A673 (cell line): ENCODE results near the gene MB21D2. TPM values are rescaled to one million over a fixed set of nuclear protein-coding genes. Genes with fewer than 3 reads are reported as not detected.

ENCODE experiments used
- BruUV-seq: library from RNA; stranded (reverse); fragments of 400-500 nt; replicated peaks from 2 replicates; lab custom pipeline; 2021; lab: Mats Ljungman, UMichigan
- CTCF ChIA-PET: fragments of 300-600 bp; sonication (Branson Sonifier 250); formaldehyde crosslinking; loops from one replicate; lab custom pipeline; 2022; ENCODE audit warnings: antibody characterized with exemption; lab: Charles Lee
- POLR2A ChIA-PET: fragments of 300-600 bp; sonication (Branson Sonifier 250); formaldehyde crosslinking; loops from one replicate; lab custom pipeline; 2022; ENCODE audit warnings: antibody characterized with exemption; ENCODE audit not compliant: low non-redundant PET; lab: Charles Lee
- DNase-seq: peaks from one replicate; pipeline ENCODE4 v3.0.0-alpha.2; 2015; ENCODE audit warnings: low spot score
- H3K27ac ChIP-seq: fragments of 200-600 bp; sonication (generic); 2 replicates; pipeline ENCODE4 v1.5.1; 2016; ENCODE audit warnings: mixed run types, low read depth, mild to moderate bottlenecking, mixed read lengths, antibody characterized with exemption, low read length; ENCODE audit not compliant: poor library complexity, severe bottlenecking
- H3K27me3 ChIP-seq: fragments of 200-600 bp; sonication (generic); replicated peaks from 2 replicates; pipeline ENCODE4 v1.6.1; 2017; ENCODE audit warnings: mixed run types, low read depth, mild to moderate bottlenecking, mixed read lengths, antibody characterized with exemption, low read length; ENCODE audit not compliant: insufficient read depth, poor library complexity
- H3K36me3 ChIP-seq: fragments of 200-600 bp; sonication (generic); 2 replicates; pipeline ENCODE4 v1.6.1; 2016; ENCODE audit warnings: mixed run types, mild to moderate bottlenecking, mixed read lengths, antibody characterized with exemption, low read length; ENCODE audit not compliant: insufficient read depth, poor library complexity, severe bottlenecking
- H3K4me1 ChIP-seq: fragments of 200-600 bp; sonication (generic); 2 replicates; pipeline ENCODE4 v1.6.1; 2017; ENCODE audit warnings: mixed run types, mild to moderate bottlenecking, mixed read lengths, antibody characterized with exemption, low read length; ENCODE audit not compliant: insufficient read depth, poor library complexity, severe bottlenecking
- H3K4me3 ChIP-seq: fragments of 200-600 bp; sonication (generic); 2 replicates; pipeline ENCODE4 v1.5.1; 2016; ENCODE audit warnings: low read depth, mixed run types, mild to moderate bottlenecking, mixed read lengths, low read length; ENCODE audit not compliant: poor library complexity, severe bottlenecking
- H3K9me3 ChIP-seq: fragments of 200-600 bp; sonication (generic); 2 replicates; pipeline ENCODE4 v1.6.1; 2016; ENCODE audit warnings: mixed run types, low read depth, mild to moderate bottlenecking, mixed read lengths, antibody characterized with exemption, low read length; ENCODE audit not compliant: poor library complexity, severe bottlenecking
- CTCF ChIP-seq: fragments of 300-800, 200-600 bp; sonication (generic); conservative IDR thresholded peaks from 2 replicates; pipeline ENCODE4 v1.5.1; 2017; ENCODE audit warnings: low read depth, mild to moderate bottlenecking, antibody characterized with exemption, low read length, moderate library complexity, mixed read lengths
- EZH2 ChIP-seq: fragments of 200-600 bp; sonication (generic); IDR thresholded peaks from 2 replicates; pipeline ENCODE4 v1.6.1; 2017; ENCODE audit warnings: borderline replicate concordance, low read depth, mild to moderate bottlenecking, mixed read lengths, antibody characterized with exemption, low read length; ENCODE audit not compliant: poor library complexity, severe bottlenecking
- intact Hi-C: fragments of 100-400 bp; cut with micrococcal nuclease; formaldehyde crosslinking; loops from one replicate; pipeline ENCODE4 v1.10.0; 2022; ENCODE audit not compliant: unreplicated experiment
- total RNA-seq: library from RNA; stranded (reverse); gene quantifications from 2 replicates; pipeline ENCODE4 v1.2.3, GENCODE V29; 2021

Gene MB21D2
- total RNA-seq, 1 experiment from 2014 or later: 8.1 TPM

DNA sequence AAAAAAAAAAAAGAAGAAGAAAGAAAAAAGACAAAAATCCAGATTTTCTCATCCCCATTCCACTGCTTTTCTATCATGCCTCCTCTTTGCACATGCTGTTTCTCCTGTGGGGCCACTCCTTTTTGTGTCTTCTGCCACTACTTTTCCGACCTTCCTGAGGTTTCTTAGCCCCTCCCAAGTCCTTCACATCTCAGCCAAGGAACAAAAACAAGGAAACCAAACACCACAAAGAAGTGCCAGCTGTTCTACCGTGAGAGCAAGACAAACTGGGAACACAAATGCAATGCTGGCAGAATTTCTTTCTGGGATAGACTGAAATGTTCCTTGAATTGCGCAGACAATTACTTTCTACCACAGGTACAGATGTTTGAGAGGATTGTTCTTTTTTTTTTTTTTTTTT, 83.2 kb downstream of the MB21D2 start:
- Histone ChIP-seq H3K4me1 (peaks cover 35% of the 10 kb centered on the region), H3K27me3 (no peaks in the 10 kb centered on the region), H3K36me3 (no peaks in the 10 kb centered on the region), H3K27ac (no peak overlapping the region), H3K9me3 (no peaks in the 10 kb centered on the region), H3K4me3 (no peak overlapping the region)
- CTCF ChIA-PET: no interaction called here
- POLR2A ChIA-PET: no interaction called here
- no TSS peak for BruUV-seq
- intact Hi-C loops: no loop called here
- DNase-seq: no peak
- TF ChIP-seq EZH2 (no peak), CTCF (no peak)

GRCh38 chr3:192833177-192833890, 84.3 kb downstream of the MB21D2 start:
- TF ChIP-seq CTCF (no peak), EZH2 (no peak)
- no peak overlapping the region for H3K4me3 ChIP-seq
- DNase-seq: no peak
- H3K9me3 ChIP-seq: no peaks in the 10 kb centered on the region
- CTCF ChIA-PET: no interaction called here
- H3K4me1 ChIP-seq: peaks cover 35% of the 10 kb centered on the region
- H3K27me3 ChIP-seq: no peaks in the 10 kb centered on the region
- no peak overlapping the region for H3K27ac ChIP-seq
- no TSS peak for BruUV-seq
- POLR2A ChIA-PET: no interaction called here
- intact Hi-C loops: no loop called here
- H3K36me3 ChIP-seq: no peaks in the 10 kb centered on the region

- no TSS peak for BruUV-seq
- no peak for DNase-seq
- peaks cover 34% of the 10 kb centered on the region for H3K4me1 ChIP-seq
- no peaks in the 10 kb centered on the region for H3K9me3 ChIP-seq
- POLR2A ChIA-PET: no interaction called here
- no peak overlapping the region for H3K4me3 ChIP-seq
- no peaks in the 10 kb centered on the region for H3K27me3 ChIP-seq
- CTCF ChIA-PET: interaction anchor here (0.6 kb wide), 1 partner anchor 706 kb away, joined by 5 read pairs; no protein-coding TSS in a partner anchor
- no peak overlapping the region for H3K27ac ChIP-seq
- H3K36me3 ChIP-seq: no peaks in the 10 kb centered on the region
- TF ChIP-seq EZH2 (no peak), CTCF (no peak)
- intact Hi-C loops: no loop called here
Measured at GRCh38 chr3:192831801-192832347, 85.8 kb downstream of the MB21D2 start.
